SHP77 treated with DMSO at 0.1 percent for 48 hours (cell line): Measurements from ENCODE around the gene RNF126.

Source experiments
- DNase-seq: peaks from one replicate; lab custom pipeline; 2025; lab: John Stamatoyannopoulos, UW

RNF126 gene

DNA sequence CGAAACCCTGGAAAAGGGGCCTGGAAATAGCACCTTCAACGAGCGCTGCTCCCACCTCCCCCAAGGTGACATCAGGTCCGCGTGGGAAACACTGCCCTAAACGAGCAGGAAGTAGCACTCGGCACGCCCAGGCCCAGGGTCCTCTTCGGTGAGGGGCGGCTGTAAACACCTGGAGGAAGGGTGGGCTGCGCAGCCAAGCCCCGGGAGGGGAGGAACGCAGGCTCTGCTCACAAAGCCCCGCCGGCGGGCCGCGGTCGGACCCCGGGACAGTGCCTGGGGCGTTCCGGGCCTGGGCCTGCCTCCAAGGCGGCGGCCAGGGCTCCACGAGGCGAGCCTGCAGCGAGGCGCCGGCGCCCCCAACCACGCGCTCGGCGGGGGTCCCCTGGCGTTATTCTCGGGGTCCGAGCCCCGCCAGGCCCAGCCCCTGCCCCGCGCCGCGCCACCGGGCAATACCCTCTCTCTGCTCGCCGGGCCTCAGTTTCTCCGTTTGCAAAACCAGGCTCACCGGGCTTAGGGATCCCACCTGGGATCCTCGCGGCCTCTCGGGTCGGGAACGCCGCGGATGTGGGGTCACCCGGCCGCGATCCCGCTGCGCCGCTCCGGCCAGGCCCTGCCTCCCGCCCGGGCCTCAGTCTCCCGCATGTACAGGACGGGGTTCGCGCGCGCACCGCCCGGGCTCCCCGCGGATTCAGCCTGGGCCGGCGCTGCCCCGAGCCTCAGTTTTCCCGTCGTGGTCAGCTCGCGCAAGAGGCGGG is 630 bp downstream of the RNF126 start:
- DNase-seq: no peak

GRCh38 chr19:661427-662196 is 1.4 kb downstream of the RNF126 start:
- DNase-seq: no peak

- DNase-seq: no peak
Measured at GRCh38 chr19:660793-661426, 2.1 kb downstream of the RNF126 start.

DNA sequence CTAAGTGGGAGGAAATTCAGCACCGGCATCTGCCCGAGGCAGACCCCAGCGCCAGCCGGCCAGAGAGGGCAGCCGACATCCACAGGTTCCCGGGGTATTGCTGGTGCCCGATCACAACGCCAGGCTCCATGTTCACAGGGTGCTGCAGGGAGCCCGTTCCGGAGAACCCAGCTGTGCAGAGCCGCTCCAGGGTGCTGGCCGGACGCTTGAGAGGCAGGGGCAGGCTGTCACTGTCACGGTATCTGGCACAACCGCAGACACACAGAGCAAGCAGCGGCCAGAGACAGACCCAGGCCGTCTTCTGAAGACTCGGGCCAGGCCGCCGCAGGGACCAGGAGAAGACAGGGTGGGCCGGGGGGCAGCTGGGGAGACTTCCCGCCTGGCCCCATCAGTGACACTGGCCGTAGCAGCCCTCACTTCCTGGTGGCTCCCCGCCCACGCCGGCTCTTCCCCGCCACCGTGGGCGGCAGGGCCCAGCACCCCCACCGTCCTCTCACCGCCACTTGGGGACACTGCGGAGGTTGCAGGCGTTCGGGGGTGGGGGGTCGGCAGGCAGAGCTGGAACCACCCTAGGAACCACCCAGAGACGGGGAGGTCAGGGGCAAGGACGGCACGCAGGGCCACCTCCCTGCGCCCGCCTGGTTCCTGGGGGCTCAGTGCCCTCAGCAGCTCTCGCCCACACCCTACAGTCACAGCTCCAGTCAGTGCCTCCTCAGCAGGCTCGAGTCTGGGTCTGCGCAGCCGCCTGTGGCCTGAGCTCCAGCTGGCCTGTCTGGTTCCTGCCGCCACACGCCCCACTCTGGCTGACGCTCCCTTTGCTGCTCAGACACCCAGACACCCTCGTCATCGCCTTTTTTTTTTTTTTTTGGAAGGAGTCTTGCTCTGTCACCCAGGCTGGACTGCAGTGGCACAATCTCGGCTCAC is 3.8 kb downstream of the RNF126 start:
- no peak for DNase-seq

GRCh38 chr19:658059-658839 is 4.8 kb downstream of the RNF126 start:
- no peak for DNase-seq

DNA sequence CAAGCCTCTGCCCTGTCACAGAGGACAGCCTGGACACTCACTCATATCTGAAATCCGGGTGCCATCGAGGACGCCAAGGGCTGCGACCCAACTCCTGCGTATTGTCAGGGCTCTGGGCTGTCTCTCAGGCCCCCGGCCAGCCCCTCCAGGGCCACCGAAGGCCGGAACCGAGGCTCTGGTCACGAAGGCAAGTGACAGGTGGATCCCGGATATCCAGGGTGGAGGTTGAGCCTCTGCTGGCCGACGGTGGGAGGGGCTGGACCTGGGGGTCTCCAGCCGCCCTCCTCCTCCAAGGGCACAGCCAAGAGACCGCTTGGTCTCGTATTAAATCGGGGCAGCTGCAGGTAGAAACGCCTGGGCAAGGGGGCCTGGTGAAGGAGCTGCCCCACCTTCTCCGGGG is 5.4 kb downstream of the RNF126 start:
- DNase-seq: no peak

DNA sequence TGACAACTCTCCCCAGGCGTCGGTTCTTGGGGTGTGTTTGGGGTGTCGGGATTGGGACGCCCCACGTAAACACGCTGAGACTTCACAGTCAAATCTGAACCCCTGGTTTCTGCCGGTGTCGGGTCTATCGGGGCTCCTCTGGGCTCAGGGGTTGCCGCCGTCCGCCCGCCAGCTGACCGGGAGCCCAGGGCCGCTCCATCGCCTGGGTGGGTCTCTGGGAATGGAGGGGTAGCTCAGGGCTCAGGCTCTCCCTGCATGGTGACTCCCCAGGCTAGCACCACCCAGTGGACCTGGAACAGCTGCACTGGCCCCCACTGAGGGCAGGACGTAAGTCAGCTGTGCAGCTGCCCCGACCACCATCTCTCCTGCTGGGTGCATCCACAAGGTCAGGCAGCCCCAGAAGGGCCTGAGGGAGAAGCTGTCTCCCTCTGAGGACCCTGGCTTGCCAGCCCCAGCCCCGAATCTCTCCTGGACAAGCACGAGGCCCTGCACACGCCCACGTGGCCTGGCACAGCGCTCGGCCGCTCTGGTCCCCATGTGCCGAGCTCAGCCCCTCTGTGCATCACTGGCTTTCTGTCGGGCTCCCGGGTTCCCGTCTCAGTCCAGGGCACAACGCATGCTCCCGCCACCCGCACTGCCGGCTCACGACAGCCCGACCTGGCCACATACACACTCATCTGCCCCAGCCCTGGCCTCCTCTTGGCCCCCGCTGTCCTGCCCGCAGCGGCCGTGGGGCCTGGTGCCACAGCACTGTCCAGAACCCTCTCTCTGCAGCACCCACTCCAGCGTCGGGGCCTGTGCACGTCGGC is 6.1 kb downstream of the RNF126 start:
- no peak for DNase-seq

- no peak for DNase-seq
Measured at GRCh38 chr19:655691-656090, 7.3 kb downstream of the RNF126 start.

DNA sequence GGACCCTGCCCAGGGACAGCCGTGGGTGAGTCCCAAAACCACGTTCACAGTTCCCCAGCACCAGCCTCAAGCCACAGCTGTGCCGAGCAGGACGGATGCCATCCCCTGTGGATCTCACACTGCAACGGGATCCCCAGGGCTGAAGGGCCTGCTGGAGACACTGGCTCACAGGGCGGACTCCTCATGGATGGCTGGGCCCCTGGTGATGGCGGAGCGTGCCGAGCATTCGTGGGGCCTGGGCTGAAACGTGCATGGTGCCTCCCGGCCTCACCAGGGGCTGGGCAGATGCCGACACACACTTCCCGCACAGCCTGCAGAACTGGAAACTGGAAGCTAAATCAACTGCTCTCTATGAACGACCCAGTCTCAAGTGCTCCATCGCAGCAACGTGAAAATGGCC is 9.6 kb downstream of the RNF126 start:
- DNase-seq: no peak

DNA sequence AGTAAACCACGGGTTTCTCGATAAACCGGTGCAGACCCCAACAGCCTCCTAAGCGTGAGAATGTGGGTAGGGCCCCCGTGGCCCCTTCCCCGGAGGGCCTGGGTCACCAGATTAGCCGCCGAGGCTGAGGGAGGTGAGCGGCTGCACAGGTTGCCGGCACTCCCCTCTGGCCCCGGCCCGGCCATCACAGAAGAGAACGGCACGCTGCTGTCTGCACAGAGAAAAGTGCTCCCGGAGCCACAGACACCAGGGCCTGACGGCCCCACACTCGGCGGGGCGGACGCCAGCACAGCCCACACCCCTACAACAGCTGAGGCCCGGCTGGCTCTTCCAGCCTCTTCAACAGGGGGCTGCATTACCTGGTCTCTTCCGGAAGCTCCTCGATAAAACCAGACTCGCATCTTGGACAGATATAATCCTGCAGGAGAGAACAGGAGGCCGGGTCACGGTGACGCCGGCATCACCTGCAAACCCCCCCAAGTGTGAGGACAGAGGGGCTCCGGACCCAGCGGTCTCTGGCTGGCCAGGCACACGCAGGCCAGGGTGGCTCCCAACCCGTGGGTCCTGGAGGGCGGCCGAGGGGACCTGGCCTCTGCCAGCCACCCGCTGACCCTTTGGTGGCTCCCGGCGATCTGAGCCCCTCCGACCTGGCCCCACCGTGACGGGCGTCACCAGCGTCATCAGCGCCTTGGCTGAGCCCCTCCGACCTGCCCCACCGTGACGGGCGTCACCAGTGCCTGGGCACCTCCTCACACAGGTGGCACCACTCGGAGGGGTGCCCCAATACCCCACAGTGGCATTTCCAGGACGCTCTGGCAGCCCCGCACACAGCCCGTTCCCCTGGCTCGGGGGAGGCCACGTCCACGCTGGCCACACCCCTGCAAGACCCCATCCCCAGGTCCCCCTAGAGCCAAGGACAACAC is 10.3 kb downstream of the RNF126 start:
- no peak for DNase-seq

- no peak for DNase-seq
Measured at GRCh38 chr19:651991-652390, 11.0 kb downstream of the RNF126 start.

- DNase-seq: no peak
Measured at GRCh38 chr19:651114-651818, 11.7 kb downstream of the RNF126 start.

- no peak for DNase-seq
Measured at GRCh38 chr19:650121-650520, 12.9 kb downstream of the RNF126 start.

GRCh38 chr19:648904-649801 is 13.9 kb downstream of the RNF126 start:
- no peak for DNase-seq

- no peak for DNase-seq
Measured at GRCh38 chr19:648305-648704, 14.7 kb downstream of the RNF126 start.

GRCh38 chr19:647566-648284 is 15.3 kb downstream of the RNF126 start:
- no peak for DNase-seq
